HepG2 (cell line): Measurements from ENCODE around the gene FIZ1. TPM values are rescaled to one million over a fixed set of nuclear protein-coding genes. Genes with fewer than 3 reads are reported as not detected.

ENCODE experiments used
- CCDC6 ChIP-seq: sonication (generic); formaldehyde crosslinking; IDR thresholded peaks from 2 replicates; pipeline ENCODE4 v1.8.1; 2022; ENCODE audit warnings: mild to moderate bottlenecking, missing genetic modification reagents, moderate library complexity
- DMAP1 ChIP-seq: IDR thresholded peaks from 2 replicates; pipeline ENCODE4 v1.6.1; 2016
- ELF3 ChIP-seq: IDR thresholded peaks from 2 replicates; pipeline ENCODE4 v1.6.1; 2016; ENCODE audit warnings: missing genetic modification reagents, missing compliant biosample characterization
- GTF2F1 ChIP-seq: fragments of 150-350 bp; IDR thresholded peaks from 2 replicates; pipeline ENCODE4 v1.6.1; 2014; ENCODE audit warnings: low read length
- HNF4G ChIP-seq, 2 experiments: sonication (generic) in 1 of 2; formaldehyde crosslinking in 1 of 2; IDR thresholded peaks; 2 replicates each; pipeline versions ENCODE4 v1.4.0 to v1.6.1; 2011 to 2020; ENCODE audit warnings: borderline replicate concordance in 2 of 2, low read depth in 2 of 2, mild to moderate bottlenecking in 2 of 2, low read length in 1 of 2, missing genetic modification reagents in 1 of 2, moderate library complexity in 1 of 2
- KAT8 ChIP-seq: IDR thresholded peaks from 2 replicates; pipeline ENCODE4 v1.6.1; 2016; ENCODE audit warnings: missing genetic modification reagents, missing compliant biosample characterization
- KLF16 ChIP-seq, 2 experiments: sonication (generic) in 1 of 2; formaldehyde crosslinking in 1 of 2; IDR thresholded peaks; 2 replicates each; pipeline versions ENCODE4 v1.6.1 to v1.8.0; 2016 to 2023; ENCODE audit warnings: missing genetic modification reagents in 2 of 2, missing compliant biosample characterization in 1 of 2
- NCOA2 ChIP-seq: sonication (generic); formaldehyde crosslinking; IDR thresholded peaks from 2 replicates; pipeline ENCODE4 v1.8.0; 2022; ENCODE audit warnings: inconsistent platforms
- NR2F1 ChIP-seq, 2 experiments: fragments of 450-650 bp in 1 of 2; formaldehyde crosslinking in 1 of 2; IDR thresholded peaks; 2 replicates each; pipeline versions ENCODE4 v1.5.0 to v1.6.1; 2016 to 2020; ENCODE audit warnings: mild to moderate bottlenecking in 1 of 2, missing compliant biosample characterization in 1 of 2, missing genetic modification reagents in 1 of 2, moderate library complexity in 1 of 2
- POLR2AphosphoS2 ChIP-seq: IDR thresholded peaks from 2 replicates; pipeline ENCODE4 v1.6.1; 2011; ENCODE audit warnings: low read depth, low read length, improper control_type of control experiment
- SAP130 ChIP-seq: IDR thresholded peaks from 2 replicates; pipeline ENCODE4 v1.6.1; 2016; ENCODE audit warnings: low read depth
- SOX13 ChIP-seq, 3 experiments: fragments of 450-650 bp in 1 of 3; sonication (generic) in 1 of 3; formaldehyde crosslinking in 1 of 3; IDR thresholded peaks in 2 of 3; conservative IDR thresholded peaks in 1 of 3; 2 replicates each; pipeline versions ENCODE4 v1.5.0 to v1.6.1; 2016 to 2020; ENCODE audit warnings: antibody characterized with exemption in 1 of 3, mild to moderate bottlenecking in 1 of 3, missing compliant biosample characterization in 1 of 3, missing genetic modification reagents in 1 of 3, moderate library complexity in 1 of 3
- ZFY ChIP-seq: sonication (generic); formaldehyde crosslinking; IDR thresholded peaks from 2 replicates; pipeline ENCODE4 v1.4.0; 2020; ENCODE audit warnings: missing genetic modification reagents
- ZNF614 ChIP-seq: IDR thresholded peaks from 2 replicates; pipeline ENCODE4 v1.6.1; 2018; ENCODE audit warnings: missing biosample characterization, missing genetic modification reagents, inconsistent platforms, borderline replicate concordance
- polyA plus RNA-seq, 8 experiments: library from polyadenylated mRNA; depleted of rRNA in 3 of 8; stranded (reverse) in 7 of 8; unstranded in 1 of 8; fragments of >200 nt; fragmentation: Illumina TruSeq in 4 of 8; extraction: Trizol in 4 of 8; gene quantifications; 2 replicates each; pipeline versions ENCODE4 v1.2.1 to v1.2.3, GENCODE V29; 2011 to 2016; ENCODE audit warnings: low read depth in 4 of 8, missing spikeins in 1 of 8, mixed read lengths in 1 of 8; ENCODE audit not compliant: insufficient read depth in 1 of 8
- total RNA-seq, 5 experiments: library from RNA; depleted of rRNA; stranded (reverse); fragments of >200 nt; fragmentation: Illumina TruSeq; extraction: Trizol; gene quantifications; 2 replicates each; pipeline ENCODE4 v1.2.3, GENCODE V29; 2016; ENCODE audit warnings: low read depth in 1 of 5
- TF ChIP-seq, protein P1 (sequence below): sonication (generic); formaldehyde crosslinking; IDR thresholded peaks from 2 replicates; pipeline ENCODE4 v1.5.1; 2020; ENCODE audit warnings: missing genetic modification reagents, mild to moderate bottlenecking, borderline replicate concordance
- TF ChIP-seq, protein P2 (sequence below): sonication (generic); formaldehyde crosslinking; IDR thresholded peaks from 2 replicates; pipeline ENCODE4 v1.4.0; 2020; ENCODE audit warnings: mild to moderate bottlenecking, missing genetic modification reagents
- TF ChIP-seq, protein P3 (sequence below): sonication (generic); formaldehyde crosslinking; IDR thresholded peaks from 2 replicates; pipeline ENCODE4 v1.9.0; 2021; ENCODE audit warnings: missing genetic modification reagents, mild to moderate bottlenecking, borderline replicate concordance
- TF ChIP-seq, protein P4 (sequence below): IDR thresholded peaks from 2 replicates; pipeline ENCODE4 v1.6.1; 2012; ENCODE audit warnings: inconsistent platforms
- TF ChIP-seq, protein P5 (sequence below): sonication (generic); formaldehyde crosslinking; IDR thresholded peaks from 2 replicates; pipeline ENCODE4 v1.8.1; 2023; ENCODE audit warnings: mild to moderate bottlenecking, moderate library complexity, missing genetic modification reagents

Gene FIZ1
- total and polyA plus RNA-seq, 2 of the 13 experiments (the other 11 are each of a cell fraction or from before 2014, with no cell fraction given), result 3.6 to 5.9 TPM

DNA sequence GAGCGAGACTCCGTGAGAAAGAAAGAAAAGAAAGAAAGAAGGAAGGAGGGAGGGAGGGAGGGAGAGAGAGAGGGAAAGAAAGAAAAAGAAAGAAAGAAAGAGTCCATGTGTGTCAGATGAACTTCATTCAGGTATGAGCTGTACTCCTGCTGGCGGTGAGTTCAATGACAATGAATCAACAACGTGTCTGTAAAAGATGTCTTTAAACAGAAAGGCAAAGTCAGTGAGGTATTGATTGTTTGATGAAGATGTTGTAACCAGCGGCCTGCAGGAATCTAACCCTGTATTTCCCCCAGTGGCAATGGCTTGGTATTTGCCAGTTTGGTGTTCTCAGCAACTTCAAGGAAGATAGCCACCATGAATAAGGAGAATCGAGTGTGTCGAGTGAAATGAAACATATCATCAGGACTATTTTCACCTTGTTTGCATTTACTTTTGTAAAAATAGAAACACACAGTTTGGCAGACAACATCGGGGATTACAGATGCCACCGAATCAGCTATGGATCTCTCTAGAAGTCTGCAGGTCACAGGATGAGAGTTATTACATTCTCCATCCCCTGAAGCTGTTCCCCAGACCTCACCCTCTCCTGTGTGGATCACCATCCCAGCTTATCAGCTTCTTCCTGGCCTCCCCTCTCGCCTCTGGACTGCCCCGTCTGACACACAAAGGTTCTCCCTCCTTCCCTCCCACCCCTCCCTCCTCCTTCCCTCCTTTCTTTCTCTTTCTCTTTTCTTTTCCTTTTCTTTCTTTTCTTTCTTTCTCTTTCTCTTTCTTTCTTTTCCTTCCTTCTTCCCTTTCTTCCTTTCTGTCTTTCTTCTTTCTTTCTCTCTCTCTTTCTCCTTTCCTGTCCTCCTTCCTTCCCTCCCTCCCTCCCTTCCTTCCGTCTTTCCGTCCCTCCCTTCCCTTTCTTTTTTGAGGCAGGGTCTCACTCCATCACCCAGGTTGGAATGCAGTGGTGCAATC, 45.8 kb downstream of the FIZ1 start (continued):
- TF ChIP-seq, protein P1, sequence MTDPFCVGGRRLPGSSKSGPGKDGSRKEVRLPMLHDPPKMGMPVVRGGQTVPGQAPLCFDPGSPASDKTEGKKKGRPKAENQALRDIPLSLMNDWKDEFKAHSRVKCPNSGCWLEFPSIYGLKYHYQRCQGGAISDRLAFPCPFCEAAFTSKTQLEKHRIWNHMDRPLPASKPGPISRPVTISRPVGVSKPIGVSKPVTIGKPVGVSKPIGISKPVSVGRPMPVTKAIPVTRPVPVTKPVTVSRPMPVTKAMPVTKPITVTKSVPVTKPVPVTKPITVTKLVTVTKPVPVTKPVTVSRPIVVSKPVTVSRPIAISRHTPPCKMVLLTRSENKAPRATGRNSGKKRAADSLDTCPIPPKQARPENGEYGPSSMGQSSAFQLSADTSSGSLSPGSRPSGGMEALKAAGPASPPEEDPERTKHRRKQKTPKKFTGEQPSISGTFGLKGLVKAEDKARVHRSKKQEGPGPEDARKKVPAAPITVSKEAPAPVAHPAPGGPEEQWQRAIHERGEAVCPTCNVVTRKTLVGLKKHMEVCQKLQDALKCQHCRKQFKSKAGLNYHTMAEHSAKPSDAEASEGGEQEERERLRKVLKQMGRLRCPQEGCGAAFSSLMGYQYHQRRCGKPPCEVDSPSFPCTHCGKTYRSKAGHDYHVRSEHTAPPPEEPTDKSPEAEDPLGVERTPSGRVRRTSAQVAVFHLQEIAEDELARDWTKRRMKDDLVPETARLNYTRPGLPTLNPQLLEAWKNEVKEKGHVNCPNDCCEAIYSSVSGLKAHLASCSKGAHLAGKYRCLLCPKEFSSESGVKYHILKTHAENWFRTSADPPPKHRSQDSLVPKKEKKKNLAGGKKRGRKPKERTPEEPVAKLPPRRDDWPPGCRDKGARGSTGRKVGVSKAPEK (CRISPR knock-in tag), result peak; percentile 92; the same call in 1 of the 2 replicates
- peak; percentile 72 for TF ChIP-seq SAP130 (CRISPR knock-in tag)
- TF ChIP-seq, protein P2, sequence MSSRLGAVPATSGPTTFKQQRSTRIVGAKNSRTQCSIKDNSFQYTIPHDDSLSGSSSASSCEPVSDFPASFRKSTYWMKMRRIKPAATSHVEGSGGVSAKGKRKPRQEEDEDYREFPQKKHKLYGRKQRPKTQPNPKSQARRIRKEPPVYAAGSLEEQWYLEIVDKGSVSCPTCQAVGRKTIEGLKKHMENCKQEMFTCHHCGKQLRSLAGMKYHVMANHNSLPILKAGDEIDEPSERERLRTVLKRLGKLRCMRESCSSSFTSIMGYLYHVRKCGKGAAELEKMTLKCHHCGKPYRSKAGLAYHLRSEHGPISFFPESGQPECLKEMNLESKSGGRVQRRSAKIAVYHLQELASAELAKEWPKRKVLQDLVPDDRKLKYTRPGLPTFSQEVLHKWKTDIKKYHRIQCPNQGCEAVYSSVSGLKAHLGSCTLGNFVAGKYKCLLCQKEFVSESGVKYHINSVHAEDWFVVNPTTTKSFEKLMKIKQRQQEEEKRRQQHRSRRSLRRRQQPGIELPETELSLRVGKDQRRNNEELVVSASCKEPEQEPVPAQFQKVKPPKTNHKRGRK (CRISPR knock-in tag), result peak; percentile 83
- TF ChIP-seq, protein P3, sequence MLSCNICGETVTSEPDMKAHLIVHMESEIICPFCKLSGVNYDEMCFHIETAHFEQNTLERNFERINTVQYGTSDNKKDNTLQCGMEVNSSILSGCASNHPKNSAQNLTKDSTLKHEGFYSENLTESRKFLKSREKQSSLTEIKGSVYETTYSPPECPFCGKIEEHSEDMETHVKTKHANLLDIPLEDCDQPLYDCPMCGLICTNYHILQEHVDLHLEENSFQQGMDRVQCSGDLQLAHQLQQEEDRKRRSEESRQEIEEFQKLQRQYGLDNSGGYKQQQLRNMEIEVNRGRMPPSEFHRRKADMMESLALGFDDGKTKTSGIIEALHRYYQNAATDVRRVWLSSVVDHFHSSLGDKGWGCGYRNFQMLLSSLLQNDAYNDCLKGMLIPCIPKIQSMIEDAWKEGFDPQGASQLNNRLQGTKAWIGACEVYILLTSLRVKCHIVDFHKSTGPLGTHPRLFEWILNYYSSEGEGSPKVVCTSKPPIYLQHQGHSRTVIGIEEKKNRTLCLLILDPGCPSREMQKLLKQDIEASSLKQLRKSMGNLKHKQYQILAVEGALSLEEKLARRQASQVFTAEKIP (CRISPR knock-in tag), result no peak
- TF ChIP-seq CCDC6 (CRISPR knock-in tag), result peak; percentile 57; the same call in 1 of the 2 replicates
- no peak for TF ChIP-seq NR2F1 (CRISPR knock-in tag; IDR thresholded peaks at IDR 0.05)
- TF ChIP-seq, protein P4, sequence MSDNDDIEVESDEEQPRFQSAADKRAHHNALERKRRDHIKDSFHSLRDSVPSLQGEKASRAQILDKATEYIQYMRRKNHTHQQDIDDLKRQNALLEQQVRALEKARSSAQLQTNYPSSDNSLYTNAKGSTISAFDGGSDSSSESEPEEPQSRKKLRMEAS, result 0 out of 2 replicates have a peak, but pooled peaks have one; percentile 25
- TF ChIP-seq NCOA2 (CRISPR knock-in tag), result peak; percentile 65
- no peak for TF ChIP-seq POLR2AphosphoS2
- TF ChIP-seq GTF2F1, result no peak
- TF ChIP-seq ZFY (CRISPR knock-in tag), result peak; percentile 51; the same call in 1 of the 2 replicates
- no peak; the same call in 1 of the 2 replicates for TF ChIP-seq SOX13 (IDR thresholded peaks at IDR 0.05)
- peak in 1 of 2 experiments; percentile 75; a peak in 1 of 4 replicates for TF ChIP-seq SOX13 (CRISPR knock-in tag; conservative IDR thresholded peaks at IDR 0.05 in 1 of 2, IDR thresholded peaks at IDR 0.05 in 1 of 2)
- TF ChIP-seq, protein P5, sequence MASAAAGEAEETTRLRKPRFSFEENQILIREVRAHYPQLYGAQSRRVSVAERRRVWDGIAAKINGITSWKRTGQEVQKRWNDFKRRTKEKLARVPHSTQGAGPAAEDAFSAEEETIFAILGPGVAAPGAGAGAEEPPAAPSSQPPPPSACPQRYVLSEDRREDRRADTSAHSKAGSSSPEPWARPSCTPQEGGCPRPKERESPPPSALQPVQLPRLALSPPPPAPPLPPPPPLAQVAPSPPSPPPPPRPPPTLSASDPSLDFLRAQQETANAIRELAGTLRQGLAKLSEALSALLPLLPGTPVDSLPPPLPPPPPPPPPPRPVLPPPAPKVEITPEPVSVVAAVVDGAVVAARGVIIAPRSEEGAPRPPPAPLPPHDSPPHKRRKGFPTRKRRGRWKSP, result peak; percentile 53; the same call in 1 of the 2 replicates
- 0 out of 2 replicates have a peak, but pooled peaks have one; percentile 36 for TF ChIP-seq ZNF614 (CRISPR knock-in tag)
- TF ChIP-seq KLF16 (CRISPR knock-in tag; IDR thresholded peaks at IDR 0.05), result peak in 1 of 2 experiments; percentile 30; a peak in 1 of 4 replicates
- no peak; the same call in 1 of the 2 replicates for TF ChIP-seq HNF4G (IDR thresholded peaks at IDR 0.05; ENCODE audit: borderline replicate concordance, low read depth, low read length)
- TF ChIP-seq HNF4G (CRISPR knock-in tag; IDR thresholded peaks at IDR 0.05; ENCODE audit: borderline replicate concordance, low read depth), result peak; percentile 49; the same call in 1 of the 2 replicates
- peak; percentile 36; the same call in 1 of the 2 replicates for TF ChIP-seq DMAP1 (CRISPR knock-in tag)
- peak; percentile 37 for TF ChIP-seq KAT8 (CRISPR knock-in tag)
- TF ChIP-seq ELF3, result 0 out of 2 replicates have a peak, but pooled peaks have one; percentile 27
